Measurements from ENCODE around the gene SH3GLB1.

GRCh38 chr1:86747304-86747703 is 42.9 kb downstream of the SH3GLB1 start:
- TF ChIP-seq POLR2A (IDR thresholded peaks at IDR 0.05), result no peak
- TF ChIP-seq, protein P1, sequence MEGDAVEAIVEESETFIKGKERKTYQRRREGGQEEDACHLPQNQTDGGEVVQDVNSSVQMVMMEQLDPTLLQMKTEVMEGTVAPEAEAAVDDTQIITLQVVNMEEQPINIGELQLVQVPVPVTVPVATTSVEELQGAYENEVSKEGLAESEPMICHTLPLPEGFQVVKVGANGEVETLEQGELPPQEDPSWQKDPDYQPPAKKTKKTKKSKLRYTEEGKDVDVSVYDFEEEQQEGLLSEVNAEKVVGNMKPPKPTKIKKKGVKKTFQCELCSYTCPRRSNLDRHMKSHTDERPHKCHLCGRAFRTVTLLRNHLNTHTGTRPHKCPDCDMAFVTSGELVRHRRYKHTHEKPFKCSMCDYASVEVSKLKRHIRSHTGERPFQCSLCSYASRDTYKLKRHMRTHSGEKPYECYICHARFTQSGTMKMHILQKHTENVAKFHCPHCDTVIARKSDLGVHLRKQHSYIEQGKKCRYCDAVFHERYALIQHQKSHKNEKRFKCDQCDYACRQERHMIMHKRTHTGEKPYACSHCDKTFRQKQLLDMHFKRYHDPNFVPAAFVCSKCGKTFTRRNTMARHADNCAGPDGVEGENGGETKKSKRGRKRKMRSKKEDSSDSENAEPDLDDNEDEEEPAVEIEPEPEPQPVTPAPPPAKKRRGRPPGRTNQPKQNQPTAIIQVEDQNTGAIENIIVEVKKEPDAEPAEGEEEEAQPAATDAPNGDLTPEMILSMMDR (IDR thresholded peaks at IDR 0.05), result no peak

All from body of pancreas (tissue), 4 donors.